HG03575 (cell line): ENCODE data around the gene ZNF275.
"Not testable (repeated sequence)": the region's sequence is repeated elsewhere in the genome, so short reads cannot be mapped to it uniquely, and the experiment has no call there.

Source experiments
- ATAC-seq: cut with Tn5 transposase; IDR thresholded peaks from one replicate; pipeline ENCODE4 v1.9.1; 2021; ENCODE audit not compliant: unreplicated experiment, insufficient number of reproducible peaks, low FRiP score; ENCODE audit errors: extremely low read depth

The ZNF275 gene, protein sequence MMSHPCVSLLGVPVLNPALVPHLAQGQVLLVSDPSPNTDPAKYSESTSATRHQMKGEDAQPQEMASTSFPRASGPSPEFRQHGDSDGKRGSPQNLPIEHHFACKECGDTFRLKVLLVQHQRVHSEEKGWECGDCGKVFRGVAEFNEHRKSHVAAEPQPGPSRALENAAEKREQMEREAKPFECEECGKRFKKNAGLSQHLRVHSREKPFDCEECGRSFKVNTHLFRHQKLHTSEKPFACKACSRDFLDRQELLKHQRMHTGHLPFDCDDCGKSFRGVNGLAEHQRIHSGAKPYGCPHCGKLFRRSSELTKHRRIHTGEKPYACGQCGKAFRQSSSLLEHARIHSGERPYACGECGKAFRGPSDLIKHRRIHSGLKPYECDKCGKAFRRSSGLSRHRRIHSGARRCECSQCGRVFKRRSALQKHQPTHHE

DNA sequence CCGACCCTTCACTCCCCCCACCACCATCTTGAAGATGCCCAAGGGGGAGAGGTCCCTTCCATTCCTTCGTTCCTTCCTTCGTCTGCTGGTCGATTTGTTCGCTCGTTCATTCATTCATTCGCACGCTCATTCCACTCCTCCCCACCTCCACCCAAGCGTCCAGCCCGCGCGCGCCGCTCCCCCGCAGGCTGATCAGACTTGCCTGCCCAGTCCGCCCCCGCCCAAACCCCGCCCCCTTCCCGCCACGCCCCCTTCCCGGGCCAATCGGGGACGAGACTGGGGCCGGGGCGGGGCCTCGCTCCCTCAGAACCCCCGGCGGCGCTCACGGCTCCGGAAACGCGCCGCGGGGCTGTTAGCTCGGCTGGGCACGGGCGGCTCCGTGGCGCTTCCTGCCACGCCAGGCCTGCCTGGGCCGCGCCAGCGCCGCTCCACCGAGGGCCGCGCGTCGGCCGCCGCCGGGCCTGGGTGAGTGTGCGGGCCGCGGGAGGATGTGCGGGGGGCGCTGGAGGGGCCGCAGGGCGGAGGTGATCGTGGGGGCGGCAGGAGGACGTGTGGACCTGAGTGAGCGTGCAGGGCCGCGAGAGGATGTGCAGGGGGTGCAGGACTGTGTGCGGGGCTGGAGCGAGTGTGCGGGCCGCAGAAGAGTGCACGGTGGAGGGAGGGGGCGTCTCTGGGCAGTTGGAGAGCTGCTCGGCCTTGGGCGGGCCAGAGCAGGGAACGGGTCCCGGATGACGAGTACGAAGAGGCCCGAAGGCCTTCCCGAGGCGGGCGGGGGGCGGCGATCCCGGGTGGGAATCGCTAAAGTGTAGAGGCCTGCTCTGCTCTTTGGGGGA is at the start of gene ZNF275:
Gene ZNF275 (plus strand): TSS at position 333 of the 833 bp plus-strand sequence. CDS start 2,527 bp downstream, outside the sequence.
- ATAC-seq: no peak

DNA sequence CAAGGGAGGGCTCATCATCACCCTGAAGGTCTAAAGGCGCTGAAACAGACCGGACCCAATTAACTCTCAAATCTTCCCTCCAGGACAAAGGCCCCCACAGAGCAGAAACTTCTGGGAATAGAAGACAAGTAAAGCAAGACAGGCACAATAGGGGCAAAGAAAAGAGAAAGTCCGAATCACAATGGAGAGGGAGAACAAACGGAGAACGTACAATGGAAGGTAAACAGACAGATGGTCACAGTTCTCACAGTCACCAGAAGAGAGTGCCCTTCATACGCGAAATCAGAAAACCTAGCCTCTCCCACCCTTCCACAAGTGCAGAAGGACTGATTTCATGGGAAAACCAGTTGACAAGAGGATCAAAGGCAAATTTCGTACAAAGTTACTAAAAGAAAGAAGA is 48.3 kb upstream of the ZNF275 start:
- not testable (repeated sequence) for ATAC-seq

DNA sequence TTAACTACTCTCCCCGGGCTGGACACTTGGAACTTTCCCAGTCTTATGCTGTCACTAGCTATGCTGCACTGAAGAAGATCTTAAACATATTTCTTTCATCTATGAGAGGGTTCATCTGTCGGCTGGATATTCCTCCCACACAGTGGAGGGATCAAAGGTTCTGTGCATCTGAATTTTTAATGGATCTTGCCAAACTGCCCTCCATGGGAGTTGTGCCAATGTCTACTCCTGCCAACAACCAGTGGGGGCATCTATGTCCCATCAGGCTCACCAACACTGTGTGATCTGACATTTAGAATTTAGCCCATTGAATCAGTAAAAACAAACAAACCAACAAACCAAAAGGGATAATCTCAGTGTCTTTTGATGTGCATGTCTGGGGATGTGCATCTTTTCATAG is 45.1 kb upstream of the ZNF275 start:
- not testable (repeated sequence) for ATAC-seq

DNA sequence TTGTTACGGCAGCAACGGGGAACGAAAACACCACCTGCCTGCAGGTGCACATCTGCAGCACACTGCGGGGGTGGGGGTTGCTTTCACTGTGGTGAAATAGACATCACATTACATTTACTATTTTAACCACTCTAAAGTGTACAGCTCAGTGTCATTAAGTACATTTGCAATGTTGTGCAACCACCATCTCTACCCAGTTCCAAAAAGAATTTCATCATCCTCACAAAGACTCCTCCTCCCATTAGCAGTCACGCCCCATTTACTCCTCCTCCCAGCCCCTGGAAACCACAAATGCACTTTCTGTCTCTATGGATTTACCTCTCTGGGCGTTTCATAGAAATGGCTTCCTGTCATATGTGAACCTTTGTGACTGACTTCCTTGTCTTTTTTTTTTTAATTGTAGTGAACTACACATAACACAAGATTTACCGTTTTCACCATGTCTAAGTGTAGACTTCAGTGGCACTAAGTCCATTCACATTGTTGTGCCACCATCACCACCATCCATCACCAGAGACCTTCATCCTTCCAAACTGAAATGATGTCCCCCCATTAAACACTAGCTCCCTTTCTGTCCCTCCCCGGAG is 40.4 kb upstream of the ZNF275 start:
- ATAC-seq: not testable (repeated sequence)

DNA sequence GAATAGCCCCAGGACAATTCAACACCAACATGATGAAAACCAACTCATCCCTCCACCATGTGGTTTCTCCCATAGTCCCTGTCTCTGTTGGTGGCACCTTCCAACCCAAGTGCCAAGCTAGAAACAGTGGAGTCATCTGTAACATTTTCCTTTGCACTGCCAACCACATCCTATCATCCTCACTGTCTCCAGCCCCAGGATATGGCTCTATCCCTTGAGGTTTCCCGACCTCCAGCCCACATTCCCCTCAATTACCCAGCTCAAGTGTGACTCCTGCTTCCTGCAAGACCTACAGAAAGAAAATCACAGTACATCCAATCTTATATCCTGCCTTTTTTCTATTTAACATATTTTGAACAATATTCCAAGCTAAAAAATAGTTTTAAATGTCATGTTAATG is 36.6 kb upstream of the ZNF275 start:
- no peak for ATAC-seq

DNA sequence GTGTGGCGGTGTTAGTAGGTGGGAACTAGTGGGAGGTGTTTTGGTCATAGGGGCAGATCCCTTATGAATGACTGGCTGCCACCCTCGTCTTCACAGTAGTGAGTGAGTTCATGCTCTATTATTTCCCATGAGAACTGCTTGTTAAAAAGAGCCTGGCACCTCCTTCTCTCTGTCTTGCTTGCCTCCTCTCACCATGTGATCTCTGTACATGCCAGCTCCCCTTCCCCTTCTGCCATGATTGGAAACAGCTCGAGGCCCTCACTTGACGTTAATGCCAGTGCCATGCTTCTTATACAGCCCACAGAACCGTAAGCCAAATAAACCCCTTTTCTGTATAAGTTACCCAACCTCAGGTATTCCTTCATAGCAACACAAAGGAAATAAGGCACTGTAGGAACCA is 34.1 kb upstream of the ZNF275 start:
- no peak for ATAC-seq

DNA sequence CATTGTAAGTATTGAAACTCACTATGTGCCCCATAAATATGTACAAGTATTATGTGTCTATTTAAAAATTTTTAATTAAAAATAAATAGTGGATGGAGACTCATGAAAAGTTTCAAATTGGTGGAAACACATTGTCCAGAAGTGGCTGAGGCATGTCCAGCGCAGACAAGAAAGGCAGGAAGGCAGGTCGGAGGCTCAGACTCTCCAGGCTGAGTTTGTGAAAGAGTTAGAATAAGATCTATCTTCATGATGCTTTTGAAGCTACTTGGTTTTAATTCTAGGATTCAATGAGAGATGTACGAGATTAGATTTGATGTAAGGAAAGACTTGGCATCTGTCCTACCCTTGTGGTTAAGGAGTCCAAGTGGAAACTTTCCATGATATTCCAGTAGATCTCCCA is 32.2 kb upstream of the ZNF275 start:
- ATAC-seq: no peak

DNA sequence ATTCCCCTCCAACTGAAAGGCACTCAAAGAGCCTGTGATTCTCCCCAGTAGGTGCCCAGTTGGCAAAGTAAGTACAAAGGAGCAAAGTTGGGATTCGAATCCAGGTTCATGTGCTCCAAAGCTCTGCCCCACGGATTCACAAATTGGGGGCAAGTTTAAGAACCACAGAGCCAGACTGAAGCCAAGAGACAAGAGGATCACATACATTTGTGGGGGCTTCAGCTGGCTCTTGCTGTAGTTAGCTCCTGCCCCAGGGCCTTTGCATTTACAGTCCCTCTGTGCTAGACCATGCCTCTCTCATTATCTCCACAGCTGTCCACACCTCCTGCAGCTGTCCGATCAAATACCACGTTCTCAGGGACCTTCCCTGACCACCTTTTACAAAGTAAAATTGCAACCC is 31.2 kb upstream of the ZNF275 start:
- ATAC-seq: no peak

DNA sequence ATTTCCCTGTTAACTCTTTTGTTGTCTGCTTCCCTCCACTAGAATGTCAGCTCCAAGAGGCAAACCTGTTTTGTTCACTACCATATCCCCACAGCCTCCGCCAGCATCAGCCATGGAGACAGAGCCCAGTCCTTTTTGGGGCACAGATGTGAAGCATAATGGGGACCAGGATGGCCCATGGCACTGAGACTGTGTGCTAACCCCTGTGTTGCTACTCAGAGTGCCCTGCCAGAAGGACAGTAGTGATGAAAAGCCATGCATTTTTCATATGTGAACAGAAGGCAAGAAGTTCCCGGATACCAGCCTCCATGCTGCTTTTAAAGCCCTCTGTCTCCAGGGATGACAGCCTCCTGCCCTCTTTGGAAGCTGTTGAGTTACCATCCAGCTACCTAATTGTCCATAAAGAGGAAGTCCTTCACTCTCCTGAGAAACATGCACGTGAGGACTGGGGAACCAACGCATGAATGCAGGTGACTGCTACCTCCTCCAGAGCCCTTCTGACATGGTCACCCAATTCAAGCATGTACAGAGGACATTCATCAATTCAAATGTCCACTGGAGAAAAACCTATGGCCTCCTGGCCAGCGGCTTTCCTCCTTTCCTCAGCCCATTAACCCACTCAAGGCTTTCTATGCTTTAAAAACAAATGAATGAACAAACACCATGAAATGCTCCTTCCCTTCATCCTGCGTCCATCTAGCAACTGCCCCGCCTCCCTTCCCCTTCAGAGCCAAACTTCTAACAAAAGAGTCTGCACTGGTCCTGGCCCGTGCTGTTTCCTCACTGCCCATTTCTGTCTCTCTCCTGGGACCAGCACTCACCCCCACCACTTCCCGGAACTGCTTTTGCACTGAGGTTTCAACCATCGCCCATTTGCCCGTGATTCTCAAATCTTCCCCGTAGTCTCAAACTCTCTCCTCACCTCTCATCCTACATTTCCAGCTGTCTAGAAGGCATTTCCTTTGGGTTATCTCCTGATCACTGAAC is 30.4 kb upstream of the ZNF275 start:
- no peak for ATAC-seq

DNA sequence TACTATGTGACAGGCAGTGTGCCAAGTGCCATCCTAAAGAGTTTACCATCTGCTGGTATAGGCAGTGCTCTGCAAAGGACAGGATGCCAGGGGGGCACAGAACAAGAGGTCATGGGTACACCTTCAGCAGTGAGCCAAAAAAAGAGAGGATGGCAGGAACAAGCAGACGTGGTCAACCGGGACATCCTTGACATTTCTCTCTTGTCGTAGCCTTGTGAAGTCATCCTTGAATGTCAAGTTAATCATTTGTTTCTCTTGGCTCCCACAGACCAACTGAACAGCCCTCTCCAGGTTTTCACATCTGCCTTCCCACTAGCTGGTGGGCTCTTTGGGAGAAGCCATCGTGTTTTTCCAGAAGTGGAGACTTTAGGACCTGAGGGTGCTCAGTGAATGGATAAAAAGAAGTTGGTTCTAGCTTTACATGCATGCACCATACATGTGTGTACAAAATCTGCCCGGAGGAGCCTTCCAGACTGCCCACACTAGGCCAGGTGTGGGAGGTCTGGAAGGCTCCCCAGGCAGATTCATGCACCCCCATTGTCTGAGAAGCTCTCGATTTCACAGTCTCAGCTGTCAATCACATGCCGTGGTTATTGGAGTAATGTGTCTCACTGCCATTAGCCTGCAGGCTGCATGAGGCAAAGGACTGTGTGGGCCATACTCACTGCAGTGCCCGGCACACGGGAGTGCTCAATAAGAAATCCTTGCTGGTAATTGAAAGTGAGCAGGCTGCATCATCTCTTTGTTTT is 28.8 kb upstream of the ZNF275 start:
- no peak for ATAC-seq

DNA sequence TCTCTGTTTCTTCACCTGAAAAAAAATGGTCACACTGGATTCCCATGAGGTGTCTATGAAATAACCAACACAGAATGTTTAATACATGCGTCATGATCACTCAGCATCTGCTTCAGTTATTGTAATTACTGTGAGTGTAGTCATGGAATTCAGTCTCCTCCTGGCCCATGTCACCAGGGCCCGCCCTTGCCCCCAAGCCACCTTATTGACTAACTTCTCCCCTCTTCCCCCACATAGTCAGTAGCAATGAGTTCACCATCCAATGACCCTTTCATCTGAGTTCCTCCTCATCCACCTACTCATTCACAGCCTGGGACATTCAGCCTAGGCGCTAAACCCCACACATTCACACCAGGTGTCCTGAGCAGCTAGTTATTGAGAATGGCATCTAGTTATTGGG is 28.0 kb upstream of the ZNF275 start:
- ATAC-seq: no peak

DNA sequence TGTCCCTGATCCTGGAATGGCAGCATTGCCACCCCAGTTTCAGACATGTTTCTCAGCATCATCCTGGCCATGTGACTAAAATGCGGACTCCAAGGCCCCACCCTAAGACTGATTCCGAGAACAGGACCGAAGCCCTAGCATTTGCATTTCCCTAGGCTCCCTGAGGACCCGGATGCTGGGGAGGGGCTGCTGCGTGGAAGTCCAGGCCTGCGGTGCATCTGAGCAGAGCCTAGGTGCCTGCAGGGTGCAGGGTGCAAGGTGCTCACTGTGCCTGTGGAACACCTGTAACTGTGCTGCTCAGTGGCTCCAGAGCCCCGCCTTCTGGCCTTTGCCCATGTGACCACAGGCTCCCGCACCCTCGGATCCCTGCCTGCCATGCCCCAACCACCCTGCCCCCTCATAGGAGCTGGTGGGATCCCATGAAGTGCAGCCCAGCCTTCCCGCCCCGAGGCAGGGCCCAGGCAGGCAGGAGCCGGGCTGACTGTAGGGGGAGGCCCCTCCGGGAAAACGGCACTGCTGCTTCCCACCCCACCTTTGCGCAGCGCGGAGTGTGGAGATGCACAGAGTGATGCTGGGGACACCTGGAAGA is 27.3 kb upstream of the ZNF275 start:
- no peak for ATAC-seq

DNA sequence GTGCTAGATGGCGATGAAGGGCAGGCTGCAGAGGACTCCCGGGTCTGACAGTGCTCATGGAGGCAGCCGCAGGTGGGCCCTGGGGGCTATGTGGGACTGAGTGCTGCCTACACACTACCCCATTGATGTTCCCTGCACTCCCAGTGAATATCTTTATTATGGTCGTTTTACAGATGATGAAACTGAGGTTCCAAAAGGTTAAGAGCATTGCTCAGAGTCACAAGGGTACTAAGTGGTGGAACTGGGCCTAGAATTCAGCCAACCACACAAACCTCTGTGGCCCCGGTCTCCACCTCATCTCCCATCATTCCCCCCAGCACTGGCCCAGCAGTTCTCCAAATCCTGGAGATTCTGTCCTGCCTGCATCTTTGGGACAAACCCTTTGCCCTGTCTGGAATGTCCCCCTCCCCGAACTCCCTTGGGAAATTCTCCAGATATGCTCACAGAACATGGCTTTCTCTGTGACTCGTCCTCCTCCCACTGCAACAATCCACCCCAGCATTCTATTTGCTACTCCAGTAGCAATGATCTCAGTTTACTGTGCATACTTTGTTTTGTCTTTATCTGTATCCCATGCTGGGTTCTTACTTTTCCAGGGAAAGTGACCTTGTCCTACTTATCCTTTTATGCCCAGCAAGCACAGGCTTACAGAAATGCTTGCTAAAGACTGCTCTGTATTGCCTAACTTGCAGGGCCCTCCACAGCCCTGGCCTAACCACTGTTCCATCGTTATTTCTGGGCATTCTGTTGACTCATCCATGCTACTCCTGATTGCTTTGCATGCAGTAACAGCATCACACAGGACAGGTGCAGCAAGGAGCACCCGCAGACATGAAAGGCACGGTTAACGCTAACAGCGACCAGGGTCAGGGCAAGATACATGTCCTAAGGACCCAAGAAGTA is 26.4 kb upstream of the ZNF275 start:
- no peak for ATAC-seq

DNA sequence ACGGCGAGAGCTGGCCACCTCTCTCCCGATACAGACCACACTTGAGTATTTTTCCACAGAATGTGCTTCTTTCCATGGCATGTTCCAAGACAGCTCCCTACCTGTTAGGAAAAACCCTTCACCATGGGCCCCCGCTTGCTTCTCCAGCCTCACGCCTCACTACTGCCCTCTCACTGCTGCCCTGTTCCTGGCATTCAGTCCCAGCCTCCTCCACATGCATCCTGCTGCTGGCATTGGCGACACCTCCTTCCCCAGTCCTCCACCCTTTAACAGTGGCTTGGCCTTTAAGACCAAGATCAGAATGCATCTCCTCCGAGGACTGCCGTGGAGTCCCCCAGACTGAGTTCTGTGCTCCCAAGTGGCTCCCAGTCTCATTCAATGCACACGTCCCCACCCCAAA is 23.1 kb upstream of the ZNF275 start:
- no peak for ATAC-seq

DNA sequence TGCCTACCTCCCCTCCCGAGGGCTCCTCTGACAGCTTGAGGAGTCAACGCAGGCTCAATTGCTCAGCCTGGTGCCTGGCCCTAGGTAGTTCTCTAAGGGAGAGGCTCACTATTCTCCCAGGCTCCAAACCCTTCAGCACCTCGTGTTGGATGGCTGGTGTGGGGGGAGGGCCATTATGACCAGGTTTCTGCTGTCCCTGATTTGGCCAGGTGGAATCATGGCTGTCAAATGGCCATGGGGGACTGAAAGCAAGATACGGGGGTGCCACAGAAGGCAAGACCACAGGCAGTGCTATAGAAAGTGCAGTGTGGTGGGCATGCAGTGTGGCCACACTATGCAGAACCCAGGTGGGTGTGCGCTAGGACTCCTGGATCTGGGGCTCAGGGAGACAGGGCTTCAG is 21.9 kb upstream of the ZNF275 start:
- no peak for ATAC-seq

DNA sequence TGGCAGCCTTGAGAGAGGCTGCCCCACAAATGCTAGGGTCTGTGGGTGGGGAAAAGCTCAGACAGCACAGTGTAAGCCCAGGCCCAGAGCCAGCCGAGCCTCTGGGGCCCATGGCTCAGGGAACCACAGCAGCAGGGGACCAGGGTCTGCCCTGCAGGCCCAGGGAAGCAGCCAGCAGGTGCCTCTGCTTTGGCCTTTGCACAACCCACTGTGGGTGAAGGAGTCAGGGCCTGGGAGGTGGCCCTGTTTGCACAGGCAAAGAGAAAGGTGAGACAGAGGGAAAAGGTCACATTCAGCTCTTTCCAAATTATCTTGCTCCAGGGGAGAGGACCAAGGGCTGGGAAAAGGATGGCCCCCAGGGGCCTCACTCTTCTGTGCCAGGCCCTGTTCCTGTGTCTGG is 21.1 kb upstream of the ZNF275 start:
- no peak for ATAC-seq

DNA sequence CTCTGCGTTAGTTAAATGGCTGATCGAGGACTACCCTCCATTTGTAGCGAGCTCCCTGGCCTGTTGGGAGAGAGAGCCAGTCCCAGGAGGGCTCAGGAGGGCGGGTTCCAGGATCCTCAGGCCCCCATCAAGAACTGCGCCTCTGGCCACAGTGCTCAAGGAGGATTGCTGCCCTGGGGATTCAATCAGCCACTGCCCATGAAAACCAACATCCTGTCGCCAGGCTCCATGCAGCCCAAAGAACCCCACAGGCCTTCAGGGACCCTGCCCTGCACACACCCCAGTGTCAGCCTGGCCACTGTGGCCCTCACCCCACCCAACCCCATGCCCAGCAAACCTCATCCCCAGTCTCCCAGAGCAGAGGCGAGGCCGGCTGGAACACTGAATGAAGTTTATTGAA is 16.6 kb upstream of the ZNF275 start:
- ATAC-seq: no peak
